ENCODE data around the gene GPNMB.

GPNMB gene

DNA sequence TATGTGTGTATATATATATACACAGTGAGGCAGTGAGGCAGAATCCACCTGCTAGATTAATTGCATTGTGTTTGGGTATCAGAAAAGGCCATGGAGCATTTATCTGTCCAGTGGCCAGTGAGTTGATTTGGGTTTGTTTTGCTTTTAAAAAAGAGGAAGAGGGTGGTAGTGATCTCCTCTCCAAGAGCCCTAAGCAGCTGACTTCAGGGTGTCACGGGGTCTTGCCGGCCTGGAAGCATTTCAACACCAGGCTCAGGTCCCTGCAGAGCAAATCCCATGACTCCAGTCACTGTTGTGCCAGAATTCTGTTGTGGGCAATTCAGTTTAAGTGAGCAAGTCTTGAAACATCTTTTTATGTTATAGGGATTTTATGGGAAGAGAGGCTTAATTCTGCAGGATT is 30.6 kb upstream of the GPNMB start:
- H3K4me1 ChIP-seq (ENCODE audit: insufficient read depth, low read length, severe bottlenecking): no peaks in the 10 kb centered on the region
- no peak overlapping the region for H3K4me2 ChIP-seq (ENCODE audit: low read length)
- H4K20me1 ChIP-seq (ENCODE audit: insufficient read depth, low read length): no peaks in the 10 kb centered on the region
- H3K27me3 ChIP-seq (ENCODE audit: insufficient read depth, low read length): peaks cover 9% of the 10 kb centered on the region; the same call in 1 of the 2 replicates
- no peak overlapping the region for H3K27ac ChIP-seq (ENCODE audit: low read depth, low read length, poor library complexity, severe bottlenecking)
- TF ChIP-seq, protein P1, sequence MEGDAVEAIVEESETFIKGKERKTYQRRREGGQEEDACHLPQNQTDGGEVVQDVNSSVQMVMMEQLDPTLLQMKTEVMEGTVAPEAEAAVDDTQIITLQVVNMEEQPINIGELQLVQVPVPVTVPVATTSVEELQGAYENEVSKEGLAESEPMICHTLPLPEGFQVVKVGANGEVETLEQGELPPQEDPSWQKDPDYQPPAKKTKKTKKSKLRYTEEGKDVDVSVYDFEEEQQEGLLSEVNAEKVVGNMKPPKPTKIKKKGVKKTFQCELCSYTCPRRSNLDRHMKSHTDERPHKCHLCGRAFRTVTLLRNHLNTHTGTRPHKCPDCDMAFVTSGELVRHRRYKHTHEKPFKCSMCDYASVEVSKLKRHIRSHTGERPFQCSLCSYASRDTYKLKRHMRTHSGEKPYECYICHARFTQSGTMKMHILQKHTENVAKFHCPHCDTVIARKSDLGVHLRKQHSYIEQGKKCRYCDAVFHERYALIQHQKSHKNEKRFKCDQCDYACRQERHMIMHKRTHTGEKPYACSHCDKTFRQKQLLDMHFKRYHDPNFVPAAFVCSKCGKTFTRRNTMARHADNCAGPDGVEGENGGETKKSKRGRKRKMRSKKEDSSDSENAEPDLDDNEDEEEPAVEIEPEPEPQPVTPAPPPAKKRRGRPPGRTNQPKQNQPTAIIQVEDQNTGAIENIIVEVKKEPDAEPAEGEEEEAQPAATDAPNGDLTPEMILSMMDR (IDR thresholded peaks at IDR 0.05; ENCODE audit: low read length): no peak
- TF ChIP-seq EZH2 (IDR thresholded peaks at IDR 0.05; ENCODE audit: borderline replicate concordance, low read length): no peak
- H3K9ac ChIP-seq (ENCODE audit: low read length): no peak overlapping the region
- H3K4me3 ChIP-seq (ENCODE audit: low read depth, low read length, poor library complexity, severe bottlenecking): no peak overlapping the region
- no peaks in the 10 kb centered on the region for H3K9me3 ChIP-seq (ENCODE audit: low read length)
- no peaks in the 10 kb centered on the region for H3K9me2 ChIP-seq (ENCODE audit: low read depth, low read length)
- H3K36me3 ChIP-seq (ENCODE audit: insufficient read depth, low read length): no peaks in the 10 kb centered on the region
- no peaks in the 10 kb centered on the region for H3F3A ChIP-seq (ENCODE audit: insufficient read depth, low read length)
- H3K79me2 ChIP-seq (ENCODE audit: insufficient read depth, low read length): no peaks in the 10 kb centered on the region
- no peak overlapping the region for H2AFZ ChIP-seq (ENCODE audit: low read length)

DNA sequence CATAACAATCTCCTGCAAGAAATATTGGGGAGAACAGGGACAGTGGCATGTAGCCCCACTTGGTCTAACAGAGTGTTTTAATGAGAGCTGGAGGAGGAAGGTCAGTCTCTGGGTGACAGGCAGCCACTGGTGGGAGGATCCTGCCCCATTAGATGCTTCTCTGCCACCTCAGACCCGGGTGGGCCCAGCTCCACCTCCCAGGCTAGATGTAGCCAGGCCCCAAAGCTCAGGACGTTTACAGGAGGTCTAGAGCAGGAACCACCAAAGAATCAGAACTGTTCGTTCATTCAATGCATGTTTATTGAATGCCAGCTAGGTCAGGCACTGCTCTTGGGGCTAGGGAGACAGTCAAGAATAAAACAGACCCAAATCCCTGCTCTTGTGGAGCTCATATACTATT is 28.4 kb upstream of the GPNMB start:
- H3K4me2 ChIP-seq (ENCODE audit: low read length): no peak overlapping the region
- H3K27ac ChIP-seq (ENCODE audit: low read depth, low read length, poor library complexity, severe bottlenecking): no peak overlapping the region
- no peak overlapping the region for H2AFZ ChIP-seq (ENCODE audit: low read length)
- no peak overlapping the region for H3K4me3 ChIP-seq (ENCODE audit: low read depth, low read length, poor library complexity, severe bottlenecking)
- H3K79me2 ChIP-seq (ENCODE audit: insufficient read depth, low read length): no peaks in the 10 kb centered on the region
- H3K9me2 ChIP-seq (ENCODE audit: low read depth, low read length): no peaks in the 10 kb centered on the region
- H3K4me1 ChIP-seq (ENCODE audit: insufficient read depth, low read length, severe bottlenecking): no peaks in the 10 kb centered on the region
- H3F3A ChIP-seq (ENCODE audit: insufficient read depth, low read length): no peaks in the 10 kb centered on the region
- H3K27me3 ChIP-seq (ENCODE audit: insufficient read depth, low read length): peaks cover 9% of the 10 kb centered on the region; the same call in 1 of the 2 replicates
- H3K9ac ChIP-seq (ENCODE audit: low read length): no peak overlapping the region
- no peaks in the 10 kb centered on the region for H4K20me1 ChIP-seq (ENCODE audit: insufficient read depth, low read length)
- H3K36me3 ChIP-seq (ENCODE audit: insufficient read depth, low read length): no peaks in the 10 kb centered on the region
- no peaks in the 10 kb centered on the region for H3K9me3 ChIP-seq (ENCODE audit: low read length)
- TF ChIP-seq EZH2 (IDR thresholded peaks at IDR 0.05; ENCODE audit: borderline replicate concordance, low read length): no peak
- TF ChIP-seq, protein P1 (IDR thresholded peaks at IDR 0.05; ENCODE audit: low read length): no peak

DNA sequence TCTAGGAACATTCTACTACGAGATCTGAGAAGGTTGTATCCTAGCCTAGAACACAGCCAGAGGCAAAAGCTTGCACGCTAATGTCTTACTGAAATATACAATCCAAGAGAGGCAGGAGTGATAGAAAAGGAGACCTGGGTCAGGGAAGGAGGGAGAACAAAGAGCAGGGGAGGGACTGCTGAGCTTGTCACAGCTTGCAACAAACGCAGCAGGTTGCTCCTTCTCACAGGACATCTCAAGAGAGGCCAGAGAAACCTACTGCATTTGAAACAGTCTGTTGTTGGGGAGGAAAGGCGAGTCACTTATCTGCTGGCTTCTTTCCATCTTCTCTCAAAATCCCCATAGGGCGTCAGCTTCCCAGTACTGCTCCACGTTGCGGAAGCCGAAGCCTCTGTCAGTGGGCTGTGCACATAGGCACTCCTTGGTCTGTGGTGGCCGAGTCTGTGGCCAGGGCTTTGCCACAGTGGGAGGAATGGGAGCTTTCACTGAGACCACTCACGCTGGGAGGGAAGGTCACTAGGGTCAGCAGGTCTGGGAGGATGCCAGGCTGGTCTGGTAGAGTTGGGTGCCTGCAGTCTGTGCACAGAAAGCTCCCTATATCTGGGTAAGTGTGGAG is 25.8 kb upstream of the GPNMB start:
- Histone ChIP-seq H2AFZ (ENCODE audit: low read length) (no peak overlapping the region), H3K4me1 (ENCODE audit: insufficient read depth, low read length, severe bottlenecking) (no peaks in the 10 kb centered on the region), H3K27me3 (ENCODE audit: insufficient read depth, low read length) (peaks cover 9% of the 10 kb centered on the region; the same call in 1 of the 2 replicates), H3K27ac (ENCODE audit: low read depth, low read length, poor library complexity, severe bottlenecking) (no peak overlapping the region), H3K4me3 (ENCODE audit: low read depth, low read length, poor library complexity, severe bottlenecking) (no peak overlapping the region), H3K9me3 (ENCODE audit: low read length) (no peaks in the 10 kb centered on the region), H3K79me2 (ENCODE audit: insufficient read depth, low read length) (no peaks in the 10 kb centered on the region), H4K20me1 (ENCODE audit: insufficient read depth, low read length) (no peaks in the 10 kb centered on the region), H3K36me3 (ENCODE audit: insufficient read depth, low read length) (no peaks in the 10 kb centered on the region), H3F3A (ENCODE audit: insufficient read depth, low read length) (no peaks in the 10 kb centered on the region), H3K9me2 (ENCODE audit: low read depth, low read length) (no peaks in the 10 kb centered on the region), H3K9ac (ENCODE audit: low read length) (no peak overlapping the region), H3K4me2 (ENCODE audit: low read length) (no peak overlapping the region)
- TF ChIP-seq, protein P1 (IDR thresholded peaks at IDR 0.05; ENCODE audit: low read length): no peak
- TF ChIP-seq EZH2 (IDR thresholded peaks at IDR 0.05; ENCODE audit: borderline replicate concordance, low read length): no peak
